ENCODE data around the gene ASAP3.
A peak's percentile ranks its signal among the peaks of the same experiment; 100 is the strongest.

The ASAP3 gene

GRCh38 chr1:23477359-23478144 lies 6.4 kb downstream of the ASAP3 start:
- no peak for DNase-seq (ENCODE audit: low read depth)

GRCh38 chr1:23475641-23476040 lies 8.3 kb downstream of the ASAP3 start:
- no peak for DNase-seq (ENCODE audit: low read depth)

- no peak for DNase-seq (ENCODE audit: low read depth)
Observed at GRCh38 chr1:23475134-23475628, 8.8 kb downstream of the ASAP3 start.

- DNase-seq (ENCODE audit: low read depth): no peak
Observed at GRCh38 chr1:23473037-23473800, 10.8 kb downstream of the ASAP3 start.

- no peak for DNase-seq (ENCODE audit: low read depth)
Observed at GRCh38 chr1:23472351-23473036, 11.5 kb downstream of the ASAP3 start.

GRCh38 chr1:23471473-23472075 lies 12.4 kb downstream of the ASAP3 start:
- DNase-seq (ENCODE audit: low read depth): no peak

GRCh38 chr1:23470282-23471070 lies 13.5 kb downstream of the ASAP3 start:
- no peak for DNase-seq (ENCODE audit: low read depth)

GRCh38 chr1:23469372-23469982 lies 14.5 kb downstream of the ASAP3 start:
- DNase-seq (ENCODE audit: low read depth): no peak

- DNase-seq (ENCODE audit: low read depth): no peak
Observed at GRCh38 chr1:23466423-23466989, 17.5 kb downstream of the ASAP3 start.

GRCh38 chr1:23463286-23463685 lies 20.7 kb downstream of the ASAP3 start:
- no peak for DNase-seq (ENCODE audit: low read depth)

- no peak for DNase-seq (ENCODE audit: low read depth)
Observed at GRCh38 chr1:23462766-23463165, 21.2 kb downstream of the ASAP3 start.

GRCh38 chr1:23461050-23461449 lies 22.9 kb downstream of the ASAP3 start:
- DNase-seq (ENCODE audit: low read depth): no peak

- no peak for DNase-seq (ENCODE audit: low read depth)
Observed at GRCh38 chr1:23460519-23460918, 23.5 kb downstream of the ASAP3 start.

GRCh38 chr1:23459338-23459757 lies 24.6 kb downstream of the ASAP3 start:
- no peak for DNase-seq (ENCODE audit: low read depth)

- no peak for DNase-seq (ENCODE audit: low read depth)
Observed at GRCh38 chr1:23456226-23456625, 27.8 kb downstream of the ASAP3 start.

- no peak for DNase-seq (ENCODE audit: low read depth)
Observed at GRCh38 chr1:23453455-23454000, 30.5 kb downstream of the ASAP3 start.

GRCh38 chr1:23452011-23452411 lies 32.0 kb downstream of the ASAP3 start:
- DNase-seq (ENCODE audit: low read depth): peak; percentile 13

GRCh38 chr1:23451441-23451840 lies 32.5 kb downstream of the ASAP3 start:
- DNase-seq (ENCODE audit: low read depth): no peak

GRCh38 chr1:23450894-23451293 lies 33.1 kb downstream of the ASAP3 start:
- DNase-seq (ENCODE audit: low read depth): no peak

GRCh38 chr1:23449958-23450357 lies 34.0 kb downstream of the ASAP3 start:
- no peak for DNase-seq (ENCODE audit: low read depth)

Measured in activated T-cell treated with anti-CD3 and anti-CD28 coated beads for 1 hour (primary cell).